SK-N-SH (cell line): ENCODE results near the gene PXMP4. TPM values are rescaled to one million over a fixed set of nuclear protein-coding genes. Genes with fewer than 3 reads are reported as not detected.

Experiments used
- CTCF ChIA-PET: fragments of 300-600, 350-600 bp; formaldehyde crosslinking; extraction: SDS; loops from one replicate; lab custom pipeline; 2021; lab: Yijun Ruan, JAX
- POLR2A ChIA-PET: fragments of 350-600 bp; sonication (Branson Sonifier 250); formaldehyde crosslinking; extraction: SDS; loops from one replicate; lab custom pipeline; 2020; ENCODE audit warnings: antibody characterized with exemption, inconsistent platforms; lab: Yijun Ruan, JAX
- DNase-seq: peaks from one replicate; pipeline ENCODE4 v3.0.0; 2012
- H2AFZ ChIP-seq: fragments of 200-600 bp; sonication (generic); 2 replicates; pipeline ENCODE4 v1.8.1; 2016; ENCODE audit warnings: antibody characterized with exemption, mild to moderate bottlenecking, low read depth
- H3F3A ChIP-seq: fragments of 200-600 bp; sonication (generic); replicated peaks from 2 replicates; pipeline ENCODE3; 2016; ENCODE audit warnings: antibody characterized with exemption, mild to moderate bottlenecking; ENCODE audit not compliant: insufficient read depth
- H3K27ac ChIP-seq, 2 experiments: fragments of 200-500 bp in 1 of 2; fragments of 200-600 bp in 1 of 2; sonication (Bioruptor generic) in 1 of 2; sonication (generic), shearing (Covaris generic) in 1 of 2; 2 replicates each; pipeline versions ENCODE4 v1.5.1 to v1.6.1; 2014 to 2016; ENCODE audit warnings: low read depth in 2 of 2, inconsistent platforms in 1 of 2, low read length in 1 of 2, mild to moderate bottlenecking in 1 of 2, mixed read lengths in 1 of 2
- H3K27me3 ChIP-seq: fragments of 200-600 bp; sonication (generic), shearing (Covaris generic); 2 replicates; pipeline ENCODE4 v1.6.1; 2016; ENCODE audit warnings: mixed run types; ENCODE audit not compliant: insufficient read depth
- H3K36me3 ChIP-seq, 2 experiments: fragments of 200-500 bp in 1 of 2; fragments of 200-600 bp in 1 of 2; sonication (Bioruptor generic) in 1 of 2; sonication (generic) in 1 of 2; replicated peaks in 1 of 2; 2 replicates each; pipeline versions ENCODE3 to v1.5.1; 2014 to 2016; ENCODE audit warnings: low read length in 1 of 2, mild to moderate bottlenecking in 1 of 2; ENCODE audit not compliant: insufficient read depth in 2 of 2, control insufficient read depth in 1 of 2
- H3K4me1 ChIP-seq, 2 experiments: fragments of 200-500 bp in 1 of 2; fragments of 200-600 bp in 1 of 2; sonication (Bioruptor generic) in 1 of 2; sonication (generic), shearing (Covaris generic) in 1 of 2; 2 replicates each; pipeline versions ENCODE4 v1.5.1 to v1.6.1; 2014 to 2016; ENCODE audit warnings: low read depth in 1 of 2, low read length in 1 of 2, mixed run types in 1 of 2; ENCODE audit not compliant: insufficient read depth in 2 of 2, control insufficient read depth in 1 of 2
- H3K4me2 ChIP-seq: fragments of 200-600 bp; sonication (generic), shearing (Covaris generic); 2 replicates; pipeline ENCODE4 v1.6.1; 2017; ENCODE audit warnings: mixed run types
- H3K4me3 ChIP-seq, 2 experiments: fragments of 200-500 bp in 1 of 2; fragments of 200-600 bp in 1 of 2; sonication (Bioruptor generic) in 1 of 2; sonication (generic), shearing (Covaris generic) in 1 of 2; 2 replicates each; pipeline versions ENCODE4 v1.5.1 to v1.8.1; 2014 to 2016; ENCODE audit warnings: low read depth in 2 of 2, inconsistent platforms in 1 of 2, low read length in 1 of 2, mild to moderate bottlenecking in 1 of 2, mixed read lengths in 1 of 2, moderate library complexity in 1 of 2
- H3K79me2 ChIP-seq: fragments of 200-600 bp; sonication (generic); 2 replicates; pipeline ENCODE4 v1.8.1; 2017; ENCODE audit warnings: mild to moderate bottlenecking; ENCODE audit not compliant: insufficient read depth
- H3K9ac ChIP-seq: fragments of 200-600 bp; sonication (generic); 2 replicates; pipeline ENCODE4 v1.6.1; 2017; ENCODE audit warnings: mixed run types
- H3K9me2 ChIP-seq: fragments of 200-600 bp; sonication (generic); 2 replicates; pipeline ENCODE4 v1.6.1; 2017; ENCODE audit warnings: mixed run types
- H3K9me3 ChIP-seq: fragments of 200-600 bp; sonication (generic); 2 replicates; pipeline ENCODE4 v1.6.1; 2017; ENCODE audit warnings: mixed run types, mild to moderate bottlenecking, moderate library complexity
- H4K20me1 ChIP-seq: fragments of 200-600 bp; sonication (generic); 2 replicates; pipeline ENCODE4 v1.6.1; 2017; ENCODE audit warnings: mild to moderate bottlenecking, mixed run types; ENCODE audit not compliant: insufficient read depth
- CHD2 ChIP-seq: fragments of 150-350 bp; IDR thresholded peaks from 2 replicates; pipeline ENCODE4 v1.6.1; 2018; ENCODE audit warnings: low read length; ENCODE audit not compliant: partially characterized antibody
- FOSL2 ChIP-seq: IDR thresholded peaks from 2 replicates; pipeline ENCODE4 v1.4.0; 2012; ENCODE audit warnings: low read depth, mild to moderate bottlenecking, moderate library complexity, borderline replicate concordance
- MEF2A ChIP-seq: IDR thresholded peaks from 2 replicates; pipeline ENCODE4 v1.4.0; 2012; ENCODE audit warnings: low read depth, borderline replicate concordance
- NRF1 ChIP-seq: IDR thresholded peaks from 2 replicates; pipeline ENCODE4 v1.6.1; 2012; ENCODE audit warnings: low read depth, mild to moderate bottlenecking, low read length
- TCF12 ChIP-seq: IDR thresholded peaks from 2 replicates; pipeline ENCODE4 v1.4.0; 2012
- YY1 ChIP-seq: IDR thresholded peaks from 2 replicates; pipeline ENCODE4 v1.4.0; 2012; ENCODE audit warnings: low read depth, mild to moderate bottlenecking
- WGBS: methylation state at CpG from one replicate; pipeline ENCODE4 v1.1.6; 2017; ENCODE audit warnings: low lambda C conversion rate; 5-methylcytosine and 5-hydroxymethylcytosine counted together
- polyA plus RNA-seq, 3 experiments: library from polyadenylated mRNA; depleted of rRNA; stranded (reverse); fragments of >200 nt; gene quantifications; 2 replicates each; pipeline ENCODE4 v1.2.3, GENCODE V29; 2012
- TF ChIP-seq, protein P1 (sequence below): fragments of 150-350 bp; IDR thresholded peaks from 2 replicates; pipeline ENCODE4 v1.6.1; 2017; ENCODE audit warnings: antibody characterized with exemption, low read length, low read depth, borderline replicate concordance
- TF ChIP-seq, protein P2 (sequence below): IDR thresholded peaks from 2 replicates; pipeline ENCODE4; 2012

PXMP4 gene
- polyA plus RNA-seq, 1 of the 3 experiments (the other 2 are of a cell fraction) = 5.6 TPM

DNA sequence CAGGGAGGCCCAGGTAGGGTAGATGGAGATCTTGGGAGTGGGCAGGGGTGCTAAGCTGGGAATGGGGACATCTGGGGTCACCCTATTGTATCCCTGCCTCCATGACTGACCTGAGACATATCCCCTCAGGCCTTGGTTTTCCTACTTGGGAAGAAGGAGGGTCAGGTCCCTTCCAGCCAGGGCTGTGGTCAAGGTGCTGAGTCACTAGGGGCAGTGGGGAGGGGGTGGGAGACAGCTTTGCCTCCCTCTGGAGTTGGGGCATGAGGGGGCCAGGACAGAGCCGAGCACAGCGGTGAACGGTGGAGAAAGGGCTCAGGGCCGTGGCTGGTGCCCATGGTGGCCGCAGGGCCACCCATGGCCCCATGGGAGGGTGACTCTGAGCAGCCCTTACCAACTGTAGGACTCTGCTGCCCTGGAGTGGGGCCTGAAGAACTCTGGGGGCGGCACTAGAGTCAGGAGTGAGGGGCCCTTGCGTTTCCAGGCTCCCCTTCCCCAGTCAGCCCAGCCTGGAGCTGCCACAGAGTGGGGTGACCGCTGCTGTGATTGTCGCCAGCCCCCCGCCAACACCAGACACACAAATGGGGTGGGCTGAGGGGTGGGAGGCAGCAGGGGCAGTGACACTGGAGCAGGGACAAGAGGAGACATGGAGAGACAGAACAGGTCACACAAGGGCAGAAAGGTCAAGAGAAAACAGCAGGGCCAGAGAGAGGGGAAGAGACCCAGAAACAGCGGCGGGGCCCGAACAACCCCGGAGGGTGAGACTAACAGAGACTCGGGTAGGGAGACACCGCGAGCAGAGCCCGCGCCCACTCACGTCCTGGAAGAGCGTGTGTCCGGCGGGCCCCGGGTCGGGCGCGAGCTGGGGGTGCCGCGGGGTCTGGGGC lies 46.5 kb downstream of the PXMP4 start:
- Histone ChIP-seq H3K9me2 (no peaks in the 10 kb centered on the region), H3K36me3 (peaks cover 4 to 17% of the 10 kb centered on the region in 2 experiments), H3K79me2 (peaks cover 10% of the 10 kb centered on the region; the same call in 1 of the 2 replicates), H4K20me1 (0 out of 2 replicates have a peak, but pooled peaks cover 4% of the 10 kb centered on the region), H2AFZ (0 out of 2 replicates have a peak overlapping the region, but pooled peaks have one; percentile 41), H3F3A (peaks cover 12% of the 10 kb centered on the region), H3K9ac (peak overlapping the region; percentile 68), H3K4me1 (peaks cover 8 to 28% of the 10 kb centered on the region in 2 experiments; a peak in 2 of 4 replicates), H3K4me3 (peak overlapping the region; percentile 61 to 79), H3K27ac (peak overlapping the region in 1 of 2 experiments; percentile 87; a peak in 2 of 4 replicates), H3K4me2 (peak overlapping the region; percentile 99), H3K9me3 (no peaks in the 10 kb centered on the region), H3K27me3 (no peaks in the 10 kb centered on the region)
- TF ChIP-seq NRF1 (no peak), CHD2 (no peak), FOSL2 (peak; percentile 9; the same call in 1 of the 2 replicates), MEF2A (no peak)
- 4% methylated on average over 14 of the region's 29 CpGs for WGBS
- POLR2A ChIA-PET = no interaction called here
- DNase-seq = peak; percentile 60
- CTCF ChIA-PET = no interaction called here

DNA sequence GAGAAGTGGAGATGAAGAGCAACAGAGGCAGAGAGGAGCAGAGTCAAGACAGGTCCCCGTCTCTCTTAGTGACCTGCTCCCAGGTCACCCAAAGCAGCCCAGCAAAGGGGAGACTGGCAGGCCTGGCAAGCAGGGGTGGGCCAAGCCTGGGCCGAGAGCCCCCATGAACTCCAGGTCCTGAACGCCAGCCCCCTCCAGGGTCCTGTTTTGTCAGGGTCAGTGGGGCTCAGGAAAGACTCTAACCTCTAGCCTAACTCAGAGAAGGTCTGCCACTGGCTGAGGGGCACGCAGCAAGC lies 47.0 kb downstream of the PXMP4 start:
- H2AFZ ChIP-seq = no peak overlapping the region
- 0 out of 2 replicates have a peak, but pooled peaks cover 4% of the 10 kb centered on the region for H4K20me1 ChIP-seq
- no peaks in the 10 kb centered on the region for H3K9me3 ChIP-seq
- H3F3A ChIP-seq = peaks cover 18% of the 10 kb centered on the region
- H3K9me2 ChIP-seq = no peaks in the 10 kb centered on the region
- TF ChIP-seq TCF12 (no peak), MEF2A (no peak), YY1 (no peak)
- TF ChIP-seq, protein P1, sequence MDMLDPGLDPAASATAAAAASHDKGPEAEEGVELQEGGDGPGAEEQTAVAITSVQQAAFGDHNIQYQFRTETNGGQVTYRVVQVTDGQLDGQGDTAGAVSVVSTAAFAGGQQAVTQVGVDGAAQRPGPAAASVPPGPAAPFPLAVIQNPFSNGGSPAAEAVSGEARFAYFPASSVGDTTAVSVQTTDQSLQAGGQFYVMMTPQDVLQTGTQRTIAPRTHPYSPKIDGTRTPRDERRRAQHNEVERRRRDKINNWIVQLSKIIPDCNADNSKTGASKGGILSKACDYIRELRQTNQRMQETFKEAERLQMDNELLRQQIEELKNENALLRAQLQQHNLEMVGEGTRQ = no peak
- TF ChIP-seq, protein P2, sequence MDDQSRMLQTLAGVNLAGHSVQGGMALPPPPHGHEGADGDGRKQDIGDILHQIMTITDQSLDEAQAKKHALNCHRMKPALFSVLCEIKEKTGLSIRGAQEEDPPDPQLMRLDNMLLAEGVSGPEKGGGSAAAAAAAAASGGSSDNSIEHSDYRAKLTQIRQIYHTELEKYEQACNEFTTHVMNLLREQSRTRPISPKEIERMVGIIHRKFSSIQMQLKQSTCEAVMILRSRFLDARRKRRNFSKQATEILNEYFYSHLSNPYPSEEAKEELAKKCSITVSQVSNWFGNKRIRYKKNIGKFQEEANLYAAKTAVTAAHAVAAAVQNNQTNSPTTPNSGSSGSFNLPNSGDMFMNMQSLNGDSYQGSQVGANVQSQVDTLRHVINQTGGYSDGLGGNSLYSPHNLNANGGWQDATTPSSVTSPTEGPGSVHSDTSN = no peak
- peak overlapping the region; percentile 61 to 79 for H3K4me3 ChIP-seq
- H3K9ac ChIP-seq = peak overlapping the region; percentile 68
- peaks cover 8 to 17% of the 10 kb centered on the region in 2 experiments for H3K36me3 ChIP-seq
- no peaks in the 10 kb centered on the region for H3K27me3 ChIP-seq
- DNase-seq = no peak
- peaks cover 8 to 32% of the 10 kb centered on the region in 2 experiments; a peak in 2 of 4 replicates for H3K4me1 ChIP-seq
- H3K27ac ChIP-seq = no peak overlapping the region; a peak in 1 of 4 replicates
- POLR2A ChIA-PET = no interaction called here
- CTCF ChIA-PET = no interaction called here
- peaks cover 10% of the 10 kb centered on the region; the same call in 1 of the 2 replicates for H3K79me2 ChIP-seq
- peak overlapping the region; percentile 99 for H3K4me2 ChIP-seq
- WGBS = 74% methylated on average over 4 of the region's 4 CpGs
